Activated T-helper 1 cell treated with Interleukin-2 at 50 U/mL for 16 hours (primary cell): ENCODE measurements around the gene PNLIP.

Experiments used
- DNase-seq: peaks from one replicate; pipeline ENCODE4 v3.0.0-alpha.2; 2020; ENCODE audit warnings: low read depth

PNLIP gene

DNA sequence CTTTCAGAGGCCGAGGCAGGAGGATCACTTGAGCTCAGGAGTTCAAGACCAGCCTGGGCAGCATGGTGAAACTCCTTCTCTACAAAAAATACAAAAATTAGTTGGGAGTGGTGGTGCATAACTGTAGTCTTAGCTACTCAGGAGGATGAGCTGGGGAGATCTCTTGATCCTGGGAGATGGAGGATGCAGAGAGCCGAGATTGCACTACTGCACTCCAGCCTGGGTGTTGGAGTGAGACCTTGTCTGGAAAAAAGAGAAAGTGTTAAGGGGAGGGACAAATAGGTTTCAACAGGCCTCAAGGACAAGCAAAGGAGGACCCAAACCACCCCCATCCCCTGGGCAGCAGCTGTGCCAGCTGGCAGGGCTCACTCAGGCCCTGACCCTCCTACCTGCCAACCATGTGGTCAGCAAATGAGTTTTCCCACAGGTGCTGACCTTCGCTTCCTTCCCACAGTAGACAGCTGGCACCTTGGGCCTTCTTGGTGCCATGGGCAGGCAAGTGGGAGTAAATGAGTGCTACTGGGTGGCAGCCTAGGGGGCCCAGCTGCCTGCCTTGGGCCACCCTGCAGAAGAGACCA is 69.6 kb downstream of the PNLIP start:
- DNase-seq = no peak
